Embryonic facial prominence (tissue), 1 donor: Measurements from ENCODE around the gene ZSCAN31.

Experiments
- DNase-seq: peaks from one replicate; pipeline ENCODE4 v3.0.0-alpha.2; 2016; ENCODE audit errors: extremely low spot score

Gene ZSCAN31

DNA sequence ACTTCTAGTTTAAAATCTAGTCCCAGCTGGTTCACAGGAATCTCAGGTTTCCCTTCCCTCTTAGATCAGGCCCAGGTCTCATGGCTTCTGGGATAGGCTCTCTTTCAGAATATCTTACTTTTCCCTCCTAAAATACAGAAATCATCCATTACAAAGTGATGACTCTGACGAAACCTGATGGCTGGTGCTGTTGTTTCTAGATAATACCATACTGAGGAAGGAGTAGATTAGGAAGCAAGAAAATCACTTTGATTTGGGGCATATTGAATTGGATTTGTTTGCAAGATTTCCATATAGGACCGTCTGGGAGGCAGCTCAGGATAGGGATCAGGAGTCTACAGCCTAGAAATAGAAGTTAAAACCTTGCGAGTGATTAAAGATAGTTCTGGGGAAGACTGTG, 17.4 kb upstream of the ZSCAN31 start:
- DNase-seq, result no peak

DNA sequence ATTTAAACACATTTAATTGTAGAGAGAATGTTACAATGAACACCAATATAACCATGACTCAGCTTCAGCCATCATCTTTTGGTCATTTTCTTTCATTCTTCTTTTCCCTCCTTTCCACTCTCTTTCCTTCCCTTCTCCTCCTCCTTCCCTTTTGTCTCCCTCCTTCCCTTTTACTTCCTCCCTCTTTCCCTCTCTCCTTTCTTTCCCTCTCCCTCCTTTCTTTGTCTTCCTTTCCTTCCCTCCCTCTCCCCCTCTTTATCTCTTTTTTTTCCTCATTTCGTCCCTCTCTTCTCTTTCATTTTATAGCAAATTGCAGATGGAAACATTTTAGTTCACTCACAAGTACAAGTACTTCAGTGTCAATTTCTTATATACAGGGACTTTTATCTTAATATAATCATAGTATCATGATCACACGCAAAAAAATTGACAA, 15.6 kb upstream of the ZSCAN31 start:
- DNase-seq, result no peak

DNA sequence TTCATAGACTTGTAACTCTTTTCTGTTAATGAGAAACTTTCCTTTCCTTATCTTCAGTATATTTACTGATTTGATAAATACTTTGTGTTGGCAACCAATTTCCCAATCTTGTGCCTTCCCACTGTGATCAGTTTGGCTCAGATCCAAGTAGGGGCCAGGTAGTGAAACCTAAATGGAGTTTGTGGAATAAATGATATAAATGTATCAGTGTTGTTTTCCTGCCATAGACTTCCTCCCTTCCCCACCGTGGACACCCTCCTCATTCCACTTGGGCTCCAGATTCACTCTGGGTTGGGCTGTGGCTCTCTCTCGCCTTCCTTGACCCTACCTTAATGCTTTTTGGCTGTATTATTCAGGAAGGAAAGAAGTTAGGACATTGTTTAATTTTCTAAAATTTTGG, 15.1 kb upstream of the ZSCAN31 start:
- DNase-seq, result no peak

DNA sequence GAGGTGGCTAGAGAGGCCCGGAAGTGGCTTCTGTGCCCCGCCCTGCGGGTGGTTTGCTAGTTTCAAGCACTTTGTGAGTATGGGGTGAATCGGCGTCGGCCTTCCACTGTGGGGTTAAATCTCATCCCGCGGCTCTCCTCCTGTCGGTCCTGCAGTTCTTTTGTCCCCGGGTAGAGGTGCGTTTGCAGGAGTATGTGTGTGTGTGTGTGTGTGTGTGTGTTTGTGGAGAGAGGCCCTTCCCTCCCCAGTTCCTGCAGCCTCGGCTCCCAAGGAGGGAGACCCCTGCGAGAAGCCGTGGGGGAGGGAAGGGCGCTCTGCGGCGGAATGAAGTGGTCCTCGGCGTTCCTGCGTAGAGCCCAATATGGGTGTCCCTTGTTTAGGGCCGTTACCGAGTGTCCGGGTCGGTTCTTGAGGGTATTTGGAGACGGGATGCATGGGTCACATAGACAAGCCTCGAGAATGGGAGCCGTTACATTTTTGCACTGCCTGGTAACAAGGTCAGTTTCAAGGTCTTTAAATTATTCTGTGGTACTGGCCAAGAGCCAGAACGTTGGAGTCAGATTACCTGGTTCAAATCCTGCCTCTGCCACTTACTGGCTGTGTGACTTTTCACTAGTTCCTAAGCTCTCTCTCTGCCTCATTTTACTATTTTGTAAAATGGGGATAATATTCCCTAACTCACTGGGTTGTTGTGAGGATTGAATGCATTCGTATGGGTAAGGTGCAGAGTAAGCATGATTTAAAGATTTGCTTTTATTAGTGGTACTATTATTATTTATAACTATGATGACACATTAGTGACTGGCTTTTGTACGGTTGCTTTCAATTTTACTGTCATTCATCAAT, 14.2 kb upstream of the ZSCAN31 start, which contains the start of gene ZKSCAN3:
Gene ZKSCAN3, plus strand, starts transcription at position 56 of the 846 bp plus-strand sequence. CDS start 9,640 bp downstream, outside the sequence.
- DNase-seq, result no peak

DNA sequence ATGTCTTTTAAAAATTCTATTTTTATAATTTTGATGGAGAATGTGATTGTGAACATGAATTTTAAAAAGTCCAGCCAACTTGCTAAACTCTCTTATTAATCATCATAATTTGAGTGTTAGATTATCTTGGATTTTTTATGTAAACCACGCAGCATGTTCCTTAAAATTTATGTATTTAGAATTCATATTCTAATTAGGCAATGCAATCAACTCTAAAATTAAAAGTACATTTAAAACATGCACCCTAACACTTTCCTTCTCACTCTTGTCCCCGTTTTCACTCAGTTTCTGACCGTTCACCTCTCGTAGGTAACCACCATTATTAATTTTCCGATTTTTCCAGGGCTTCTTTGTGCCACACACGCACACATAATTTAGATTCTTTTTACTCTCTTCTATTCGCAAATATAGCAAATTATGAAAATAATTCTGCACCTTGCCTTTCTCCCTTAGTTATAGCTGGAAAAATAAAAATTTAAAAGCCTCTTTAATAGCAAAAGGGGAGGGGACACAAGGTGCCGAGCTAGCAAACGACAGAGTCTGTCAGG, 13.5 kb upstream of the ZSCAN31 start:
- peak; percentile 78 for DNase-seq

DNA sequence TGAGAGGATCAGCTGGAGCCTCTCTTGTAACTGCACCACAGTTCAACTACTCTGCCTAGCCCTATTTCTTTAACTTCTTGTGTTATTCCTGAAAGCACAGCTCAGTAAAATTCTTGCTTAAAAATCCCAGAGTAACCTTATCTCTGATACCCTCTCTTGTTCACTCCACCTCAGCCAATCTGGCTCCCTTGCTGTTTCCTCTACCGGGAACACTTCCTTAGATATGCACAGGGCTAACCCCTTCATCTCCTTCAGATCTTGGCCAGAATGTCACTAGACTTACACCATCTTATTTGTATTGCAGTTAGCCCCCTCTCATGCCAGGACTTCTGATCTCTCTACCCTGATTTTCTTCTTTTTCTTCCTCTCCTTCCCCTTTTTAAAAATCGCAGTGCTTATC, 11.2 kb upstream of the ZSCAN31 start:
- DNase-seq, result no peak

DNA sequence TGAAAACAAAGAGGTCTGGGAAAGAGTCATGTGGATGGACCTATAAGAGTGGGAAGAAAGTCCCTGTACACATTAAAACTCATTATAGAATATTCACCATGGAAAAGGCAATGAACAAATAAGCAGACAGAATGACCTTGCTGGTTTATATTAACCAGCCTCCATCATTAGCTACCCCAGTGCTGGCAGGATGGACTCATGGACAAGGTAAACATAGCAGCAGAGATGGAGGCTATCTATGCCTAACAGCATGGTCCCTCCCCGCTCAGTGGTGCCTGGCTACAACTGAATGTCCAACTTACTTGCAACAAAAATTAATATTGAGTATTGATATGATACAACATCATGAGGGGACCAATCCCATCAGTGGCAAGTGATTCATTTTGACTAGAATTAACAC, 9.3 kb upstream of the ZSCAN31 start:
- DNase-seq, result no peak

DNA sequence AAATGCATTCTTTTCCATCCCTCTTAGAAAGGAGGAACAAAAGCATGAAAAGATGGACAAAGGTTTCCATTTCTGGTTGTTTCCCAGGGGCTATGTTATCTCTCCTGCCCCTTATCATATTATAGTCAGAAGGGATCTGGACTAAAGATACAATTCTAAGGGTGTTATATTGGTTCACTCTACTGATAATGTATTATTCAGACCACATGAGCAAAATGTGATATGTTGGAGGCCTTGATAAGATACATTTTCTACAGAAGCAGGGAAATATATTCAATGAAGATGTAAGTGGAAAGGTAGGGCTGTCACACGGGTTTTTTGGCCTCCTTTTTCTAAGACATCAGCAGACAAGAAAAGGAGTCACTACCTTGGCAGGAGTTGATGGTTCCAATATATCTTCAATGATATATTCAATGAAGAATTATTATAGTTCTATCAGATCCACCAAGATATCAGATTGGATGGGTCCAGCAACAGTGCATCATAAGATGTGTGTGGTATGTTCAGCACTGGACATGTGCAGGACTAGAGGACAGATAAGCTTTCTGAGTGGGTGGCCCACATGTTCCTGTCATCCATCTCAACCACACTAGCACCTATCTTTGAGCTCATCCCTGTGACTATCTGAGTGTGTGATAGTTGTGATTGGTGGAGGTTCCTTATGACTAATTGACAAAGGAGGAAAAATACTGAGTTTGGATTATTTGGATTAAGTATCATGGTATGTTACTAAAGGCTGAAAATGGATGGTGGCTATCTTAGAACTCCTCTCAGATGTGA, 8.1 kb upstream of the ZSCAN31 start:
- no peak for DNase-seq

DNA sequence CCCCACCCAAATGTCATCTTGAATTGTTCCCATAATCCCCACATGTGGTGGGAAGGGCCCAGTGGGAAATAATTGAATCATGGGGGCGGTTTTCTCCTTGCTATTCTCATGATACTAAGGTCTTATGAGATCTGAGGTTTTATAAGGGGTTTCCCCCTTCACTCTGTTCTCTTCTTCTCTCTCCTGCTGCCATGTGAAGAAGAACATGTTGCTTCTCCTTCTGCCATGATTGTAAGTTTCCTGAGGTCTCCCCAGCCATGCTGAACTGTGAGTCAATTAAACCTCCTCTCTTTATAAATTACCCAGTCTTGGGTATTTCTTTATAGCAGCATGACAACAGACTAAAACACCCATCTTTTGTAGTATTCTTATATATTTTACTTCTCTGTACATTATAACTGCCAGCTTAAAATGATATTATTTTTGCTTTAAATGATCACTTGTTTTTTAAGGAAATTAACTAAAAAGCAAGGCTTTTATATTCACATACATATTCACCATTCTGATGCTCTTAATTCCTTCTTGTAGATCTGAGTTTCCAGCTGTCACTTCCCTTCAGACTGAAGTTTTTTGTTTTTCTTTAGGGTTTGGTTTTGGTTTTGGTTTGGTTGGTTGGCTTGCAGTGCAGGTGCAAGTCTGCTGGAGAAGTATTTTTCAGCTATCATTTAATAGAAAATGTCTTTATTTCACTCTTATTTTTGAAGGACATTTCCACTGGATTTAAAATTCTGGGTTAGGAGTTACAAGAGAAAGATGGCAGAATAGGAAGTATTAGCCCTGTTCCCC, 4.6 kb upstream of the ZSCAN31 start:
- no peak for DNase-seq

DNA sequence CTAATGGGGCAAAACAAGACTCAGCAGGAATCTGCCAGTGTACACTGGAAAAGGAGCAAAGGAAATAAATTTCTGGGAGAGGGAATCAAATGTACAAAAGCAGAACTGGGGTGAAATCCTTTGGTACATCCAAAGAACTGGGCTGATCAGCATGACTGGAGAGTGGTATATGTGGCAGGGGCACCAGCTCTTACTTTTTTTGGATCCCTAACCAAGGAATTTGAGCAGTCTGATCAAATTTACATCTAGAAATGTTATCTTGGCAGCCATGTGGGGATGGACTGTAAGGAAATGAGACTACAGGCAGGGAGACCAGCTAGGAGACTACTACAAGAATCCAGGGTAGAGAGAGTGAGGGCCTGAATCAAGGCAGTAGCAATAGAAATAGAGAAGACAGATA, 1.2 kb upstream of the ZSCAN31 start:
- no peak for DNase-seq

DNA sequence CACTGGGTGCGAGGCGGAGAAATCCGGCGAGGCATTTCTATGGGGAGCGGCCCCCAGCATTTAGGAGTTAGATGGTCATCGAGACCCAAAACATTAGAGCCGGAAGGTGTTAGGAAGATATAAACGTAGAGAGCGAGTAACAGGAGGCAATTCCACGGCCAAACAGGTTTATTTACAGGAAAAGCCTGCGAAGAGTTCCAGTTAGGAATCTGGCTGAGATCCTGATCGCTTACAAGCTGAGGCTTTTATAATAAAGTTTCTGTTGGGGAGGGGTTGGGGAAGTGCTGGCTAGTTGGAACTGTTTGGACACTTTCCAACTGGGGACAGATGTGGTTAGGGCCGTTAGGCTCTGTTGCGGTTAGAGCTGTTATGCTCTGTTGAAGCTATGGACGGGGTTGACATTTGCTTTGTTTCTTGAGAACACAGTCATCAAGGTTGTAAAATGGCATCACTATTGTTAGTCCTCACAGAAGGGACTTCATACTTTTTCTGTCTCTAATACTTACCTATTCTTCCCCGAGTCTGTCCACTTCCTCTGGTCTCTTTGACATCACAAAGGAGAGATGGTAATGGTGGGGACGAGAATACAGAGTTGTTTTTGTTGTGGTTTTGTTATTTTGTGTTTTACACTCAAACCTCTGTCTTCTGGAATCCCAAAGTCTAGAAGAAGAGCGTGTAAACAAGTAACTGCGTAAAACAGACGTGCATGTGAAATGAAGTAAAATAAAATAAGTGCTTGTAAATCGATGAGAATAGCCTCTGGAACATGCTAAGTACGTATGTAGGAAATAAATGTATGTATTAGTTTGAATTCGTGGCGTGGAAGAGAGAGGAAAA, 554 bp upstream of the ZSCAN31 start:
- peak; percentile 54 for DNase-seq

DNA sequence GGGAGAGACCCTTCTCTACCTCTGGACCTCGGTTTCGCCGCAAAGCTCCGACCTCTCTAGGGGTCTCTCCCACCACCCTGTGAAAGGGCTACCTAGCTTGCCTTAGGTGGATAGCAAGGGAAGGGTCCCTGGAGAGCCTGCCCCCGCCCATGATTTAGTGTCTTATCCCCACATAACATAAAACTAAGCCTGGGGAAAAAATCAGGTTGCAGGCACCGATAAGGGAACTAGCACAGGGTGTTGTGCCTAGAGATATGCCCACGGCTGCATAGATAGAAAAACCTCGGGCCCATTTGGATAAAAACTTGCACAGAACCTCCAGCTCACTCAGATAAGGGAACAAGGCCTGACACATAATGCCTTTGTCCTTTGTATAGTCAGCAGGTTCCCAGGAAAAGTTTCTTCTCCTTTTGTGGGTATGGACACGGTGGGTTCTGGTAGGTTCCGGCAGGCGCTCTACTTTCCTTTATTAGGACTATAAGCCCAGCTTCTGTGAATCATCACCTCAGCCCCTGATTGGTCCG, 846 bp downstream of the ZSCAN31 start:
- DNase-seq, result no peak

DNA sequence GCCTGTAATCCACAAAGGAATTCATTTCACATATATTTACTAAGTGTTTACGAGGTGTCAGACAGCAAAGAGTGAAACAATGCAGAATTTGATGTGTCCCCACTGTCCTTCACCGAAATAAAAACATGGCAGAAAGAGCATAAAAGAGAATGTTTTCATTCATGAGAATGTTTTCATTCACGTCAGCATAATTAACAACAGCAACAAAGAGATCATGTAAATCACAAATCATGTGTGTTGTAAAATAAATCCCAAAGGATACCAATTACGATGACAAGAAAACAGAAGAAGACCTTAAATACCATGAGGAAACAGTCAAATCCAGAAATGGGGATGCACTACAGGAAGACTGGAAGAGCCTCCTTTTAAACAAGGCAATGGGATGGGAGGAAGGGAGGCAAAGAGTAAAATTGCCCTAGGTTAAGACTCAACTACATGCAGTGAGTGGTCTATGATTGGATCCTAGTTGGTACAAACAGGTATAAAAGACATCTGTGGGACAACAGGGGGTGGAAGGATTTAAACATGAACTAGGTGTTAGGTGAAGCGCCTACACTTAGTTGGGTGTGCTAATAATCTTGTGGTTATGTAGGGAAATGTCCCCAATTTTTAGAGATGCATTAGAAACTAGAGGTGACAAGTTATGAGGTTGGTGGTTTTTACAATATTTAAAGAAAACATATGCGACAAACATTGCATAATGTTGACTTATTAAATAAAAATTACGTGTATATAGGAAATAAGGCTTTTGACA, 1.5 kb downstream of the ZSCAN31 start:
- DNase-seq, result no peak

DNA sequence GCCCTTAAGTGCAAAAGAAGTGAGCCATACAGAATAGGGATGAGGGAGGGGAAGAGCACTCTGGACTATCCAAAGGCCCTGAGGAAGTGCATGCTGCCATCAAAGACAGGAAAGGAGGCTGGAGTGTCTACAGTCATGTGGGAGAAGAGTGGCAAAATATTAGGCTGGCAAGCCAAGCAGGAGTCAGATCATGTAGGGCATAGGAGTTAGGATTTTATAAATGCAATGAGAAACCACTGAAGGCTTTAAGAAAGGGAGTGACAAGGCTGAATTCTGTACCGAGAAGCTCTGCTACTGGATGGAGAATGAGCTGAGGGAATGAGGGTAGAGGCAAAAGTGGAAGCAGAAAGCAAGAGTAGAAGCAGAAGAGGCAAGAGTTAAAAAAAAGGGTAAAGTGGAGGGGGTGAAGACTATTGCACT, 2.3 kb downstream of the ZSCAN31 start:
- DNase-seq, result no peak

DNA sequence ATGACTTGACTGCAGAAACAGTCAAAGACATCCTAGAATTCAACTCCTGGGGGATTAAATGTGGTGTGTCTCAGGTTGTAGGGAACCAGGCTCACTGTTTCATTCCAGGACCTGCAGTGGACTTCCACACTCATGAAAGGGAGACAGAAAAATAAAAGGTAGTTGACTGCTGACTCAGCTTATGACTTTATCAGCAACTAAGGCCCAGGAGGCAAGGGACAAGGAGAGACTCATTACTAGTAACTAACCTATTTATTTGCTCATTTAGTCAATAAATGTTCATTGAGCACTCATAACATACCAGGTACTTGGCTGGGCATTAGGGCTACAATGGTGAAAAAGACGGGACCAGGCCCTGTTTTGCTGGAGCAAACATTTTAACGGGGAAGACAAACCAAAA, 2.9 kb downstream of the ZSCAN31 start:
- DNase-seq, result no peak

DNA sequence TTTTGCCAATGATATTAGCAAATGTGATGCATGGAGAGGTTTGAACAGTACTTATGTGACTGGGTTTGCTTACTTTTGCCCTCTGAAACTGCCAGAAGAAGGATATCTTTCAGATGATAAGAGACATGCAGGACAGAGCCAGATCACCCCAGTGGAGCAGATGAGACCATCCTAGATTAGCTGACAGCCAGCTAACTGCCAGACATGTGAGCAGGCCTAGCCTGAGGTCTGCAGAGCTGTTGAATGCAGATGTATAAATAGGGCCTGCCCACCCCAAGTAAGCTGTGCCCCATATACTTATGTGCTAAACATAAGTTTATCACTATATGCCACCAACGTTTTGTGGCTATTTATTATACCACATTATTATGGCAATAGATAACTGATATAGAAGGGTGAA, 5.9 kb downstream of the ZSCAN31 start:
- DNase-seq, result no peak

DNA sequence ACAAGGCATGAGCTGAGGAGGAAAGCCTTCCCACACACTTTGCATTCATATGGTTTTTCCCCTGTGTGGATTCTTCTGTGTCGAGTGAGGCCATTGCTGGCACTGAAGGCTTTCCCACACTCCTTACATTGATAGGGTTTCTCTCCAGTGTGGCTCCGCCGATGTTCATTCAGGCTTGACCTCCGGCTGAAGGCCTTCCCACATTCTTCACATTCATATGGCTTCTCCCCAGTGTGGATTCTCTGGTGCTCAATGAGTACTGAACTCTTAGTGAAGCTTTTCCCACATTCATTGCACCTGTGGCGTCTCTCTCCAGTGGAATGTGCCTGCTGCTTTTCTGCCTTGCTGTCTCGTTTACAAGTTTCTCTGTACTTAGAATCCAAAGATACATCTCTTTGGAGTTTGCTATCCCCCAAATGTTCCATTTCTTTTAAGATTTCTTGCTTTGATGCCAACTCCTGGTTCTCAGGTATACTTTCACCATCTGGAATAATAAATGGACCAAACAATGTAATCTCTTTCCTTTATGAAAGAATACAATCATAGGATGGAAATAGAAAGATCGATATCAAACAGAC, 9.5 kb downstream of the ZSCAN31 start:
- DNase-seq, result no peak

DNA sequence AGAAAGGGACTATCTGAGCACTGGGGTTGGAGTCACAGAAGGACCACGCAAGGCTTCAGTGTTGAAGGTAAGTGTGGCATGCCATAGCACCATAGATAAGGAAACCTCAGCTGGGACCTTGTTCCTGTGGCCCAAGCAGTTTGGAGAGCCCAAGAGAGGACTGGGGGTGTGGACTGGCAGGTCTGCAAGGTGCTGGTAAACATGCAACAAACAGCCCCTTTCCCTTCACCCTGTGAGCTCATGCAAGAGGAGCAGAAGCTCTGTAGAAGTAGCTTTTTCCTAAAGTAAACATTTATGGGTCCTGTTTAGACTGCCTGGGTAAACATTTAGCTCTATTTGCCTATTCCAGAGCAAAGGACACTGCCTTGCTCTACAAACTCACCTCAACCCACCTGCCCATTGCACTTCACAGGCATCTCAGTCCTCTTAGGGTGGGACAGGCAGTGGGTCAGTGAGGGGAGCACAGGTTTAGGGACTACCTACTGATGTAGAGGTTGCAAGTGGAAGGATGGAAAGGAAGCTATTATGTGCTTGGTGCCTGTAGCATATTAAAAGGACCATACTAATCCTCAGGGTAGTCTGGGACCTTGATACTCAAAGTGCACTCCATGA, 12.0 kb downstream of the ZSCAN31 start:
- no peak for DNase-seq

DNA sequence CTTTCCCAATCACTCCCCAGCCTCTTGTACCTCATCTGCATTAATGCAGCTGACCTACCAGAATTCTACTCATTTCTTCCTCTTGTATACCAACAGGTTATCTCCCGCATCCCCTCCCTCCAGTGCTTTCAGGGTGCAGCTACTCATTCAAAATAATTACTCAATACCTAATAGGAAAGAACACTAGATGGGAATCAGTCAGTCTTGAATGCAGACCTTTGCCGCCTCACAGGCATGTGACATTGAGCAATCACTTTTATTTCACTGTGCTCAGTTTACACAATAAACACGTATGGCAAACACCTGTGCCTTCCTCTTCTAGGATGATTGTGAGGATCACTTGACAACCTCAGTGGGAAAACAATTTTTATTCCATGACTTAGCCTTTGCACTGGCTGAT, 13.3 kb downstream of the ZSCAN31 start:
- DNase-seq, result no peak
